ENCODE data around the gene FAM131B.
"Not testable (repeated sequence)": the region's sequence is repeated elsewhere in the genome, so short reads cannot be mapped to it uniquely, and the experiment has no call there.

Gene FAM131B

DNA sequence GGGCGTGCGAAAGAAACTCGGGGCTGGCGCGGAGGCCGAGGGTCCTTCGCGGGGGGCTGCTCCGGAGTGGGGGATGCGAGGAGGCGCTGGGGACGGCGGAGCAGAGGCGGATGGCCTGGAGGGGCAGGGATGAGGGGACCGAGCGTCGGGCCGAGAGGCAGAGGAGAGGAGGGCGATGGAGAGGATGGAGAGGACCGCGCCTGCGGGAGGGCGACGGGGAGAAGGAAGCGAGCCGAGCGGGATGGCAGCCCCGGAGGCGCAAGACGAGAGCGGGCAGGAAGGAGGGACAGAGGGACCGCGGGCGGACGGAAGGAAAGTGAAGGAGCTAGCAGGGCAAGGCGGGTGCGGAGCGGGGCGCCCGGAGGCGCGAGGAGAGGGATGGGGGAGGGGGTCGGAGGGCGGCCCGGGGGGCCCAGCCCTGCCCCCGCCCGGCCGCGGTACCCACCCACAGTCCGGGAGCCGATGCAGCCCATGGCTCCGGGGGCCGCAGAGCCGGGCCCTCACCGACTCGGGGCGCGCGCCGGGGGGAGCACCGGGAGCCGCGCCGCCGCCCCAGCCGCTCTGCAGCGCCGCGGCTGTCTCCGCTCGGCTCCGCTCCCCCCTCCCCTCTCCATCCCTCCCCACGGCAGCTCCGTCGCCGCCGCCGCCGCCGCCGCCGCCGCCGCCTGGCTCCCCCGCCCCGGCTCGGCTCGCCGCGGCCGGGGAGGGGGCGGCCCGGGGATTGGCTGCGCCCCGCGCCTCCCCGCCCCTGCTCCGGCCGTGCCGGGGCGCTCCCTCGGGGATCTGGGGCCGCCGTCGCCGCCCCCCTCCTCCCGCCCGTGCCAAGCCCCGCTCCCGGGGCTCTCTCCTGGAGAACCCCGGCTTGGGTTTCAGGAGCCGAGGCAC, at the start of gene FAM131B:
TSS of gene FAM131B (minus strand) at position 583 of the 885 bp plus-strand sequence. CDS start at position 473, 110 bp downstream.
- Mint-ChIP-seq H3K9me3 (no peaks in the 10 kb centered on the region), H3K36me3 (ENCODE audit: low read depth) (no peaks in the 10 kb centered on the region), H3K4me1 (ENCODE audit: low read depth) (peaks cover 9% of the 10 kb centered on the region), H3K4me3 (peak within 1 kb of the TSS; percentile 81), H3K27ac (no peak within 1 kb of the TSS), H3K27me3 (ENCODE audit: low read depth) (peaks cover 68% of the 10 kb centered on the region)
- DNase-seq (ENCODE audit: low spot score) = no peak

DNA sequence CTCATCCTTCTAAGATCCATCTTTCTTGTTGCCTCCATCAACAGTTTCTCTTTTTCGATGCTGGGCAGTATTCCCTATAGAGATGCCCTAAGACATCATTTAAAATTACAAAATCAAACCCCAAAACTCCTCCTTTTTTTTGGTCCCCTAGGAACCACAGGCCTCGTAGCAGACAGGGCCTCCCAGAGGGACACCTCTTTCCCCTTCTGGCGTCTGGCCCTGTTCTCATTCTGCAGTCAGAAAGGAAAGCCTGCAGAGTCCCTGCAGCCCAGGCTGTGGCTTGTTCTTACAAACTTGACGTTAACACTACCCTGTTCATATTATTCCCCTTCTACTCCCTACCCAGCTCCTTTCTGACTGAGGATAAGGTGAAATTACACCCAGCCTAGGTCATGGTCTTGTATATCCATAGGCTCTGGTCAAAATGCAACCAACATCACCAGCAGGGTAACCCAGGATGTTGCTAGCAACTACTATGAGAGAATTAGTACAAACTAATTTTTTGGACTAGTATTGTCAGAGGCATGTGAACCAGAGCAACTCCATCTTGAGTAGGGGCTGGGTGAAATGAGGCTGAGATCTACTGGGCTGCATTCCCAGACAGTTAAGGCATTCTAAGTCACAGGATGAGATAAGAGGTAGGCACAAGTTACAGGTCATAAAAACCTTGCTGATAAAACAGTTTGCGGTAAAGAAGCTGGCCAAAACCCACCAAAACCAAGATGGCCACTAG, 49.6 kb upstream of the FAM131B start:
- peaks cover 23% of the 10 kb centered on the region for H3K27me3 Mint-ChIP-seq (ENCODE audit: low read depth)

DNA sequence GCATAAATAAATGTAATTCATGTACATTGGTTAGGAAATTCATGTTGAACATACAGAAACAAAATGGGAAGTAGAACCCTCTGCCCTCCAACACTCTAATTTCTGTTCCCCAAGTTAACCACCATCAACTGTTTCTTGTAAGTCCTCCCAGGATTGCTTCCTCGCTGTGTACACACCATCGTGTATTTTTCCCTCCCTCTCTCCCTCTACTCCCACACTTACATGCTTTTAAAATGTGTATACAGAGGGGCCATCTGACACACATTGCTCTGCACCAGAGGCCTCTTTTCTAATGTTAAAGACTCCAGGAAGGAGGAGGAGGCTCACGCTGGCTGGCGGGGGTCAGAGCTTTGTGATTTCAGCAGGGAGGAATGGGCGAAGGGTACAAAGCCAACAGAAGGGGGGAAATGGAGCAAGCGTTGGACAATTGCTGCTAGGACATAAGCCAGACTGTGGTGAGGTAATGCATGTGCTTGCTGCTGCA, 48.0 kb upstream of the FAM131B start:
- no peaks in the 10 kb centered on the region for H3K36me3 Mint-ChIP-seq (ENCODE audit: low read depth)
- DNase-seq (ENCODE audit: low spot score) = no peak
- H3K27me3 Mint-ChIP-seq (ENCODE audit: low read depth) = peaks cover 32% of the 10 kb centered on the region
- H3K27ac Mint-ChIP-seq = no peak overlapping the region
- no peak overlapping the region for H3K4me3 Mint-ChIP-seq
- no peaks in the 10 kb centered on the region for H3K9me3 Mint-ChIP-seq
- peaks cover 19% of the 10 kb centered on the region for H3K4me1 Mint-ChIP-seq (ENCODE audit: low read depth)

More for the DNA sequence above, 49.6 kb upstream of the FAM131B start:
- no peak overlapping the region for H3K4me3 Mint-ChIP-seq
- no peaks in the 10 kb centered on the region for H3K9me3 Mint-ChIP-seq
- peaks cover 19% of the 10 kb centered on the region for H3K4me1 Mint-ChIP-seq (ENCODE audit: low read depth)
- DNase-seq (ENCODE audit: low spot score) = no peak
- H3K27ac Mint-ChIP-seq = no peak overlapping the region
- H3K36me3 Mint-ChIP-seq (ENCODE audit: low read depth) = no peaks in the 10 kb centered on the region

DNA sequence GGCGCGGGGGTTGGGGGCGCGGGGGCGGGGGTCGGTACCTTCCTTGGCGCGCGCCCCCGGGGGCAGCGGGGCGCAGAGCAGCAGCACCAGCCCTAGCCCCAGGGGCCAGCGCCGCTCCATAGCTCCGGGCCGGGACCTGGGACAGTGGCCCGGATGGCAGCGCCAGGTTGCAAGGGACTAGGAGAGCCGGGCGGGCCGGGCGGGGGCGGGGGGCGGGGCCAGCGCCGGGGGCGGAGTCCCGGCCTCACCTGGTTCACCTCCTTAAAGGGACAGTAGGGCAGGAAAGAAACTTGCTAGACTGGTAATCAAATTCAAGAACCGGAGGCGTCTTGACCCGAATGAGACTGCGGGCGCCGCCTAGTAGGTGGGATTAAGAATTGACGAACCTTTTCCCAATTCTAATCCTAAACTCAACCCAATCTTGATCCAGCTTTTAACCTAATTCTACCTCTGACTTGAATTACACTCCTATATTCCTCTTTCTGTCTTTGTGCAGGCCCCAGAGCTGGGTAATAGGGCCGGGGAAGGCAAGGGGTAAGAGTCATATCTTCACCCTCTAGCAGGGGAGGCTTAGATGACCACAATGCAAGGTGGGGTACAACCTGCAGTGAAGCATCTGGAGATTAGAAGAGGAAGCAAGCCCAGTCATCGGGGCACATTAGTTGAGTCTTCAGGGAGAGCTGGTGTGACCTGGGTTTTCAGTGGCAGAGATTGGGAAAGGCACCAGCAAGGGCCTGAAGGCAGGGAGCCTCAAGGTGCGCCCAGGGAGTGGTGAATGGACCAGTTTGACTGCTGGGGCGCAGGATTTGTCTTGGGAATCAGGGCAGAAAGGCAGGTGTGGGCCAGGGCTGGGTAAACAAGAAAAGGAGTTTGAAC, 46.4 kb upstream of the FAM131B start, which contains the start of gene EPHA1:
TSS of gene EPHA1 (minus strand) at position 171 of the 876 bp plus-strand sequence. CDS start at position 120, 51 bp downstream.
- peak within 1 kb of the TSS; percentile 69 for H3K4me3 Mint-ChIP-seq
- peaks cover 32% of the 10 kb centered on the region for H3K27me3 Mint-ChIP-seq (ENCODE audit: low read depth)
- no peak within 1 kb of the TSS for H3K27ac Mint-ChIP-seq
- no peak for DNase-seq (ENCODE audit: low spot score)
- no peaks in the 10 kb centered on the region for H3K36me3 Mint-ChIP-seq (ENCODE audit: low read depth)
- peaks cover 19% of the 10 kb centered on the region for H3K4me1 Mint-ChIP-seq (ENCODE audit: low read depth)
- no peaks in the 10 kb centered on the region for H3K9me3 Mint-ChIP-seq

DNA sequence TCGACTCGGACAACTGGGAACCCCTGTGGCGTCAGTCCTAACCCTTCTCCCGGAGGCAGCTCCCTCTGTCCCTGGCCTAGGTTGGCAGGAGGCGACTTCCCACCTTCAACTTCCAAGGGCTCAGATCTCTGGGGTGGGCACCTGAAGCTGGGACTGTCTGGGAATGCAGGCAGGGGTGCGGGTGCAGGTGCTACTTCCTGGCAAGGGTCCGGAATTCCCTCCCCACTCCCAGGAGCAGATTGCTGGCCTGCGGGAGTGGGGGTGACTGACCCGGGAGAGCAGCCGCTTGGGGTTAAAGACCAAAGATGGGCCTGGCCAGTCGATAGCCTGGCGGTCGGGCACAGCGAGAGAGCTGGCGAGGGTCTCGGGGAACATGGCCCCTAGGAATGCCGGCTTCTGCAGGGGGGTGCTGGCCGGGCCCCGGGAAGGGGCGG, 45.8 kb upstream of the FAM131B start:
- no peak for DNase-seq (ENCODE audit: low spot score)
- Mint-ChIP-seq H3K27me3 (ENCODE audit: low read depth) (peaks cover 34% of the 10 kb centered on the region), H3K4me1 (ENCODE audit: low read depth) (peaks cover 19% of the 10 kb centered on the region)

DNA sequence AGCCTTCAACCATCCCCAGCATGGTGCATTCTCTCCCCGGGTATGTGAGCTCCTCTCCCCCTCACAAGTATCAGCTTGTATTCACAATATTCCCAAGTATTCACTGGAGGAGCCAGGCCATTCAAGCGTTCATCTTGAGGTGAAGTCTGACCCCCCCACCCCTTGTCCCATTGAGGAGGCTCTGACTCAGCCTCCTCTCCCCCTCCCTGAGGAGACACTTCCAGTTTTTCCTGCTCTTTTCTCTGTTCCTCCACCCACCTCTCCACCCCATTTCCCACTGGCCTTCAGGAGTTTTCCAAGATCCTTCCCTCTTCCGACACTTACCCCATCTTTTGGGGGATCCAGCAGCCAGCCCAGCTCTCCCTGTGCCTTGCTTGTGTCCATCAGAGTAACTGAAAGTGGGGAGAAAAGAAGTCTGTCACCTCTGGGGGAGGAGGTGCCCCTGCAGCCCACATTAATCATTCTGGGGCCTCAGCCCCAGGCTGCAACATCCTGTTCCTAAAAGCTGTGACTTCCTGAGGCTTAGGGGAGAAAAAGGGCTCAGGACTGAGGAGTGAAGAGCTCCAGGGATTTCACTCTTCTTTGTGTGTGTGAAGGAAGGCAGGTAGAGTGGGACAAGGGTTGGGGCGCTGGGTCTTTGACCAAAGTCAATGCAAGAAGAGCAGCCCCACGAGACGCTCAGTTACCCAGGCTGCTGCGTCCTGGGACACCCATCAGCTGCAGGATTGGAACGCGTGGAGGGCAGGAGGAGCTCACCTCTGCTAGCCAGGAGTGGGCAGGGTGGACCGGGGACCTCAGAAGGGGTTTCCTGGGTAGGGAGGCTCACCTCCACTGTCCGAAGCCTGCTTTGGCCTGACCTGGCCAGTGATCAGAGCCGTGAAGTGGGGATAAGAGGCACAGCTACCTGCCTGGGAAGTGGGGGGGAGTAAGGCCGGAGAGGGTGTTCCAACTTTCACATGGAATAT, 45.1 kb upstream of the FAM131B start:
- H3K4me1 Mint-ChIP-seq (ENCODE audit: low read depth) = peaks cover 19% of the 10 kb centered on the region
- peaks cover 34% of the 10 kb centered on the region for H3K27me3 Mint-ChIP-seq (ENCODE audit: low read depth)
- peak overlapping the region; percentile 69 for H3K4me3 Mint-ChIP-seq
- H3K36me3 Mint-ChIP-seq (ENCODE audit: low read depth) = no peaks in the 10 kb centered on the region
- no peak overlapping the region for H3K27ac Mint-ChIP-seq
- no peak for DNase-seq (ENCODE audit: low spot score)
- H3K9me3 Mint-ChIP-seq = no peaks in the 10 kb centered on the region

More for the DNA sequence above, 45.8 kb upstream of the FAM131B start:
- Mint-ChIP-seq H3K27ac (no peak overlapping the region), H3K9me3 (no peaks in the 10 kb centered on the region), H3K4me3 (peak overlapping the region; percentile 69), H3K36me3 (ENCODE audit: low read depth) (no peaks in the 10 kb centered on the region)

DNA sequence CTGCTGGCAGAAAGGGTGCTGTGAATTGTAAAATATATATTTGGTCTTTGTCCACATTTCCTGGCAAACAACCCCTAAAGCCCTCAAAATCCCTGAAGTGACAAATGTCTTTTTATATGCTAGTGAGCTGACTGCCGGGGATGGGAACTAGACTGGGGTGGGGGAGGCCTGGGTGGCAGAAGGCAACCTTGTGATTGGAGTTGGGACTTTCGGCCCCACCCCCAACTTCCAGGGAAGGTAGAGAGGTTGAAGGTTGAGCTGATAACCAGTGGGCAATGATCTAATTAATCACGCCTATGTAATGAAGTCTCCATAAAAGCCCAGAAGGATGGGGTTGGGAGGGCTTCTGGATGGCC, 43.5 kb upstream of the FAM131B start:
- Mint-ChIP-seq H3K27me3 (ENCODE audit: low read depth) (peaks cover 31% of the 10 kb centered on the region), H3K4me1 (ENCODE audit: low read depth) (peaks cover 19% of the 10 kb centered on the region), H3K27ac (no peak overlapping the region), H3K9me3 (no peaks in the 10 kb centered on the region), H3K4me3 (no peak overlapping the region), H3K36me3 (ENCODE audit: low read depth) (no peaks in the 10 kb centered on the region)
- no peak for DNase-seq (ENCODE audit: low spot score)

DNA sequence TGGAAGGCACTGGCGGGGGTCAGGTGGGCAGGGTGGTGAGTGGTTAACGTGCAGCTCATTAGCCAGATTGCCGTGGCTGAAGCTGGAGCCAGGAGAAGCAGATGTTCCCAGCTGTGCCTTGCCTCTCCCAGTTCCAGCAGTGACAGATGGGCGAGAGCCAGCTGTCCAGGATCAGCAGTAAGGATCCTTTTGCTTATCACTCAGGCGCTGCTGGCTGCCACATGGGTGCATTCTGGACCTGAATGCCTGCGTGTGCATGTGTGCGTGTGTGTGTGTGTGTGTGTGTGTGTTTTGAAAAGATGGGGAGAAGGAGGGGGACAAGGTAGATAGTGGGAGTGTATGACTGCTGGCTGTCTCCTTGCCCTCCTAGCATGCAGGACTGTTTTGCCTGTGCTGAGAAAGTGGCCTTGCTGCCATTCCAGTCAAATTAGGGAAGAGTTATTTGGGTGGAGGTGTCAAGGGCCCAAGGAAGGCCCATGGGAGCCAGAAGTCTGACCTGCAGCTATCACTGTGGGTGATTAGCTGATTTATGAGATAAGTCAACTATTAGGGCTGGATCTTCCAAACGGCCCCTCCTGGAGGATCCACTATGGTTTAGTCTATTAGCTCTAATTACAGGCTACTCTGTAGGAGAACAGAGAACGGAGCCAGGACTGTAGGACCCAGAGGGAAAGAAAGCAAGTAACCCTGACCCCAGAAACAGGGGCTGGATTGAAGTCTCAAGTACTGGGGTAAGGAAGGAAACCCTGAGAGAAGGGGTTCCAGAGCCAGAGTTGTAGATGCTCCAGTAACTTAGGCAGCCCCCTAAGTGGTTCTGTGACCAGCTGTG, 42.9 kb upstream of the FAM131B start:
- no peaks in the 10 kb centered on the region for H3K9me3 Mint-ChIP-seq
- peaks cover 19% of the 10 kb centered on the region for H3K4me1 Mint-ChIP-seq (ENCODE audit: low read depth)
- no peak overlapping the region for H3K27ac Mint-ChIP-seq
- no peaks in the 10 kb centered on the region for H3K36me3 Mint-ChIP-seq (ENCODE audit: low read depth)
- H3K27me3 Mint-ChIP-seq (ENCODE audit: low read depth) = peaks cover 28% of the 10 kb centered on the region
- no peak overlapping the region for H3K4me3 Mint-ChIP-seq
- no peak for DNase-seq (ENCODE audit: low spot score)

DNA sequence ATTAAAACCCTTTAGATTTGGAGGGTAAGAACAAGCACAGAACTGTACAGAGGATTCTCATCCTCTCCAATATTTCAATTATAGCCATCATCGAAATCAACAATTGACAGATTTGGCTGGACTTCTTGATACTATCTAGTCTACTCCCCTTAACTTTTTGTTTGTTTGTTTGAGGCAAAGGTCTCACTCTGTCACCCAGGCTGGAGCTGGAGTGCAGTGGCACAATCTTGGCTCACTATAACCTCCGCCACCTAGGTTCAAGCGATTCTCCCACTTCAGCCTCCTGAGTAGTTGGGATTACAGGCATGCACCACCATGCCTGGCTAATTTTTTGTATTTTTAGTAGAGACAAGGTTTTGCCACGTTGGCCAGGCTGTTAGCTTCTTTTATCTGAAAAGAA, 39.7 kb upstream of the FAM131B start:
- DNase-seq (ENCODE audit: low spot score); H3K27ac Mint-ChIP-seq; H3K4me3 Mint-ChIP-seq; H3K36me3 Mint-ChIP-seq (ENCODE audit: low read depth); H3K9me3 Mint-ChIP-seq; H3K4me1 Mint-ChIP-seq (ENCODE audit: low read depth): not testable (repeated sequence)
- peaks cover 14% of the 10 kb centered on the region for H3K27me3 Mint-ChIP-seq (ENCODE audit: low read depth)

DNA sequence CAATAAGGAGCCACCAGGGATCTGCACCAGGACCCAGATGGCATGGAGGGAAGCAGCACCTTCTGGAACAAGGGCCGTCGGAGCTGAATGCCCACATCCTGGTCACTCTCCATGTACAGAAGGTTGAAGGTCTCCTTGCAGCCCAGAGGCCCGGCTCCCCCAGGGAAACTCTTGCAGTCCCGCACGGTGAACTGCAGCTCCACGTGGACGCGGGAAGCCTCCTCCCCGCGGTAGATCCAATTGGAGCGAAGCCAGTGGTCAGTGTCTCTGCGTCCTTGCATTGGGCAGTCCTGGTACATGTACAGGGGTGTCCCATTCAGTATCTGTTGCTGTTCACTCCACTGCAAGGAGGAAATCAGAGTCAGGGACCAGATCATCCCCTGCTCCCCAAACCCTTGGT, 38.8 kb upstream of the FAM131B start:
- peaks cover 8% of the 10 kb centered on the region for H3K27me3 Mint-ChIP-seq (ENCODE audit: low read depth)
- DNase-seq (ENCODE audit: low spot score) = no peak
- H3K27ac Mint-ChIP-seq = no peak overlapping the region
- H3K4me3 Mint-ChIP-seq = no peak overlapping the region
- no peaks in the 10 kb centered on the region for H3K4me1 Mint-ChIP-seq (ENCODE audit: low read depth)
- H3K9me3 Mint-ChIP-seq = no peaks in the 10 kb centered on the region
- H3K36me3 Mint-ChIP-seq (ENCODE audit: low read depth) = no peaks in the 10 kb centered on the region

DNA sequence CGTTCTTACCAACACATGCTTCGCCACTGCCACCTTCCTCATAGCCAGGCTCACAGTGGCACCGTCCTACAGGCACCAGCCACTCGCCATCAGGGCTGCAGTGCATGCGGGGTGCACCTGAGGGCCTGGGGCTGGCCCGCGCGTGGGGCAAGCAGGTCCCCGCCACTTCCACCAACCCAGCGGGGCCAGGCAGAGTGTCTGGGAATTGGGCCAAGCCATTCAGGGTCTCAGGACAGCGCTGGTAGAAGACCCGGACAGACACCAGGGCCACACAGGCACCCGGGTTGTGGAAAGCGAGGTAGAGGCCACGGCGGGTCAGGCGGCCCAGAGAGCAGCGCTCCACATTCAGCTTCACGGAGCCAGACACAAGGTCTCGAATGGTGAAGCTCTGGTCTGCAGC, 37.1 kb upstream of the FAM131B start:
- peaks cover 2% of the 10 kb centered on the region for H3K4me1 Mint-ChIP-seq (ENCODE audit: low read depth)
- H3K4me3 Mint-ChIP-seq = no peak overlapping the region
- no peaks in the 10 kb centered on the region for H3K9me3 Mint-ChIP-seq
- no peak for DNase-seq (ENCODE audit: low spot score)
- H3K27me3 Mint-ChIP-seq (ENCODE audit: low read depth) = peaks cover 5% of the 10 kb centered on the region
- no peaks in the 10 kb centered on the region for H3K36me3 Mint-ChIP-seq (ENCODE audit: low read depth)
- H3K27ac Mint-ChIP-seq = no peak overlapping the region

DNA sequence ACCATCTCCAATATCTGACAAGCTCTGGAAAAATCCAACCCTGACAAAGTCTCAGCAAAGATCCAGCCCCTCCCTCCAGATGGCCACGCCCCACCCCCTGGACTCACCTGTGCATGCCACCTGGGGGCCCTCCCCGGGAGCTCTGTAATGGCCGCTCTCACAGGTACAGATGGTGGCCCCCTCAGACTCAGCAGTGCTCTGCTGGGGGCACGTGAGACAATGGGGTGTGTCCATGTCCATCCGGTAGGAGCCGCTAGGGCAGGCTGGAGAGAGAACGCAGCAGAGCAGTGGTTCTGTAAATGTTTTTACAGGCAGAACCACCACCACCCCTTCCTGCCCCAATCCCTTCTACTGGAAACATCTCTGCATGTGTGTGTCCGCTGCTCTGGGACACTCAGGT, 36.6 kb upstream of the FAM131B start:
- Mint-ChIP-seq H3K27ac (no peak overlapping the region), H3K4me3 (no peak overlapping the region), H3K4me1 (ENCODE audit: low read depth) (peaks cover 2% of the 10 kb centered on the region), H3K27me3 (ENCODE audit: low read depth) (peaks cover 3% of the 10 kb centered on the region), H3K36me3 (ENCODE audit: low read depth) (no peaks in the 10 kb centered on the region), H3K9me3 (no peaks in the 10 kb centered on the region)
- no peak for DNase-seq (ENCODE audit: low spot score)

Data from T-helper 2 cell treated with Interferon-gamma antibody and Interleukin-4, amounts not matched to agents 5 μg/mL and 100 μg/mL, for 36 hours (primary cell).